ENCODE results near the gene MOCS3.
"Not testable (repeated sequence)": the region's sequence is repeated elsewhere in the genome, so short reads cannot be mapped to it uniquely, and the experiment has no call there.

The MOCS3 gene

DNA sequence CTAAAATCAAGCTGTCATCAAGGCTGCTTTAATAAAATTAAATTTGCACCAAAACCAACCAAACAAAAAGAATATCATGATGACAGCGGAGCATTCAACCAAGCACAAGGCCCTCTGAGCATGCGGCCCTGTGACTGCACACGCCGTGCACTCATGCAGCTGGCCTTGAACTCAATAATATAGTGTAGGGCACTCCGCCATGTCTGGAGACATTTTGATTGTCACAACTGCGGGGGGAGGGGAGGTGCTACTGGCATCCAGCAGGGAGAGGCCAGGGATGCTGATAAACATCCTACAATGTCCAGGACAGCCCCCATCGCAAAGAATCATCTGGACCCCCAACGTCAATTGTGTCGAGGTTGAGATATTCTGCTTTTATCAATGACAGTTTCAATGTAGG, 9.7 kb downstream of the MOCS3 start:
- H3K4me3 ChIP-seq (ENCODE audit: low read depth, low read length) = no peak overlapping the region
- TF ChIP-seq, protein P1, sequence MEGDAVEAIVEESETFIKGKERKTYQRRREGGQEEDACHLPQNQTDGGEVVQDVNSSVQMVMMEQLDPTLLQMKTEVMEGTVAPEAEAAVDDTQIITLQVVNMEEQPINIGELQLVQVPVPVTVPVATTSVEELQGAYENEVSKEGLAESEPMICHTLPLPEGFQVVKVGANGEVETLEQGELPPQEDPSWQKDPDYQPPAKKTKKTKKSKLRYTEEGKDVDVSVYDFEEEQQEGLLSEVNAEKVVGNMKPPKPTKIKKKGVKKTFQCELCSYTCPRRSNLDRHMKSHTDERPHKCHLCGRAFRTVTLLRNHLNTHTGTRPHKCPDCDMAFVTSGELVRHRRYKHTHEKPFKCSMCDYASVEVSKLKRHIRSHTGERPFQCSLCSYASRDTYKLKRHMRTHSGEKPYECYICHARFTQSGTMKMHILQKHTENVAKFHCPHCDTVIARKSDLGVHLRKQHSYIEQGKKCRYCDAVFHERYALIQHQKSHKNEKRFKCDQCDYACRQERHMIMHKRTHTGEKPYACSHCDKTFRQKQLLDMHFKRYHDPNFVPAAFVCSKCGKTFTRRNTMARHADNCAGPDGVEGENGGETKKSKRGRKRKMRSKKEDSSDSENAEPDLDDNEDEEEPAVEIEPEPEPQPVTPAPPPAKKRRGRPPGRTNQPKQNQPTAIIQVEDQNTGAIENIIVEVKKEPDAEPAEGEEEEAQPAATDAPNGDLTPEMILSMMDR (IDR thresholded peaks at IDR 0.05; ENCODE audit: control insufficient read depth, extremely low read depth, insufficient read depth) = no peak
- no peak for DNase-seq (ENCODE audit: low read depth)

DNA sequence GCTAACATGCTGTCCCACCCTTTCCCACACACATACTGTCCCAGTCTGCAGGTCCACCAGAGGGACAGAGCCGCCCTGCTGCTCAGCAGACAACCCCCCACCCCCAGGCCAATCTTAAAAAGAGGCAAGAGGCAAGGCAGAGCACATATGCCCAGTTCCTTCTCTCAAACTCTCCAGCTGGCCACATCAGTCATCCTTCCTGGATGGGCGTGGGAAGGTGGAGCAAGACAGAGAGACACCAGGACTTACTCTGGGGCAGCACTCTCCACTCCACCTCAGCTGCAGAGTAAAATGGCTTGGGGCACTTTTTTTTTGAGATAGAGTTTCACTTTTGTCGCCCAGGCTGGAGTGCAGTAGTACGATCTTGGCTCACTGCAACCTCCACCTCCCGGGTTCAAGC, 10.8 kb downstream of the MOCS3 start:
- no peak for DNase-seq (ENCODE audit: low read depth)
- no peak overlapping the region for H3K4me3 ChIP-seq (ENCODE audit: low read depth, low read length)
- TF ChIP-seq, protein P1 (IDR thresholded peaks at IDR 0.05; ENCODE audit: control insufficient read depth, extremely low read depth, insufficient read depth) = no peak

DNA sequence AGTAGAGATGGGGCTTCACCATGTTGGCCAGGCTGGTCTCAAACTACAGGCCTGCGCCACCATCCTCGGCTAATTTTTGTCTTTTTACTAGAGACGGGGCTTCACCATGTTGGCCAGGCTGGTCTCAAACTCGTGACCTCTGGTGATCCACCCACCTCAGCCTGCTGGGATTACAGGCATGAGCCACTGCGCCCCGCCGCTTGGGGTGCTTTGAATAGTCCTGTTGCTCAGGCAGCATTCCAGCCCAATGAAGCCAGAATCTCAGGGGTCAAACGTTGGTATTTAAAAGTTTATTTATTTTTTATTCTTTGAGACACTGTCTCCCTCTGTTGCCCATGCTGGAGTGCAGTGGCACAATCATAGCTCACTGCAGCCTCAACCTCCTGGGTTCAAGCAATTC, 11.3 kb downstream of the MOCS3 start:
- DNase-seq (ENCODE audit: low read depth) = no peak
- TF ChIP-seq, protein P1 (IDR thresholded peaks at IDR 0.05; ENCODE audit: control insufficient read depth, extremely low read depth, insufficient read depth) = no peak
- H3K4me3 ChIP-seq (ENCODE audit: low read depth, low read length) = no peak overlapping the region

DNA sequence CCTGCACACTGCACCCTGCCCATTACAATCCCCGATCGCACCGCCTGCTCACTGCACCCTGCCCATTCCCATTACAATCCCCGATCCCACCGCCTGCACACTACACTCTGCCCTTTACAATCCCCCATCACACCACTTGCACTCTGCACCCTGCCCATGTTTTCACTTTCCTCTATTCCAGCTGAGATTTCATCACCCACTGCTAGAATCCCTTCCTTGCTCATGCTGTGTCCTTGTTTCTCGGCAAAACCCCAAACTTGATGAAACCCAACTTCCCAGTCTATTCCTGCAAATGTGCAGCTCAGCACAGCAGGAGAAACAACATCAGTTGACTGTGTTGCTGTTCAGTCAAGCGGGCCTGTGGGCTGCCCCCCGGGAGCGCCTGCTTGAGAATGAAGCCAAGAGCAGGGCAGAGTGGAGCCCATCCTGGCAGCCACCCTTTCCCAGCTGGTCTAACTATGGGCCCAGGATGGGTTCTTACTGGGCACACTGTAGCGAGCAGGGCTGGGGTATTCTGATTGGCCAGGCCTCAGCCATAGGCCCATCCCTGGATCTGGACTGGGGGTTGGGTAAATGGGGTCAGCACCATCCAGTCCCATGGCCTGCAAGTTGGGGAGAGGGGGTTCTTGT, 17.2 kb downstream of the MOCS3 start:
- H3K4me3 ChIP-seq (ENCODE audit: low read depth, low read length) = no peak overlapping the region
- DNase-seq (ENCODE audit: low read depth) = no peak
- TF ChIP-seq, protein P1 (IDR thresholded peaks at IDR 0.05; ENCODE audit: control insufficient read depth, extremely low read depth, insufficient read depth) = no peak

DNA sequence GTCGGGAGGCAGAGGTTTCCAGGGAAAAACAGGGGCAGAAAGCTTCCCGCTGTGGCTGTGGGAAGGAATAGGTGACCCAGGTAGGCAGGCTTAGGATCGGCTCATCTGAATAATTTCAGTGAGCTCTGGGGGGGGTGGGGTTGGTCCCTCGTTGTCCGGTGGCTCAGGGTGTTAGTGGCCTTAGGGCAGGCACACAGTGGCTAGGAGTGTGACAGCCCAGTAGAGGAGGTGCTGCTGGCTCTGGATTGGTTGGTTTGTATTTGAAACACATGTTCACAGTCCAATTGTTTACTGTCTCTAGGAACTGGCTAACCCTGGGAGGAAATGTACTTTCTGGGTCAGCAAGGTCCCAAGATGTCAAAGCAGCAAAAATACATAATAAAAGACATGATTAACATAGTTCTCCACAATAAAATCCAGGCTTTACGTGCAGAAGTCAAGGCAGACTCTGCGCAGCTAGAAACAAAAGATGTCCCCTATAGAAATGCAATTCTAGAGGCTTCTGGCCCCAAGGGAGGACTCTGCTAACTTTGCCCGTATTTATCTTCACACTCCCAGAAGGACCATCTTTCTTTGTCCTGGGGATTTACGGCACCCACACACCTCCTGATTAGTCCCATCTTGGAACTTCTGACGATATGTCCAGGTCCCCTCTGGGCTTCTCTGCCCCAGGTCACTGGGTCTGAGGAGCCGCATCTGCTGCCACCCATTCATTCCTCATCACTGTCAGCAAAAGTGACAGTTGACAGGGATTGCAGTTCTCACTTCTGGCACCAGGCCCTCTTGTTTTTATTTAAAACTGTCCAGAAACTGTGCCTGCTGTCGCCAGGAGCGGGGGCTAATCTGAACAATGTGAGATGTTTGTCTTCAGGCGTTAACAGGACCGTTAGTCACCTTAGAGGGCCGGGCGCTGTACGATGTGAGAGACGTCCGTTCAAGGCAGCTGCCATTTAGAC, 18.7 kb downstream of the MOCS3 start:
- H3K4me3 ChIP-seq (ENCODE audit: low read depth, low read length) = no peak overlapping the region
- TF ChIP-seq, protein P1 (IDR thresholded peaks at IDR 0.05; ENCODE audit: control insufficient read depth, extremely low read depth, insufficient read depth) = no peak
- no peak for DNase-seq (ENCODE audit: low read depth)

DNA sequence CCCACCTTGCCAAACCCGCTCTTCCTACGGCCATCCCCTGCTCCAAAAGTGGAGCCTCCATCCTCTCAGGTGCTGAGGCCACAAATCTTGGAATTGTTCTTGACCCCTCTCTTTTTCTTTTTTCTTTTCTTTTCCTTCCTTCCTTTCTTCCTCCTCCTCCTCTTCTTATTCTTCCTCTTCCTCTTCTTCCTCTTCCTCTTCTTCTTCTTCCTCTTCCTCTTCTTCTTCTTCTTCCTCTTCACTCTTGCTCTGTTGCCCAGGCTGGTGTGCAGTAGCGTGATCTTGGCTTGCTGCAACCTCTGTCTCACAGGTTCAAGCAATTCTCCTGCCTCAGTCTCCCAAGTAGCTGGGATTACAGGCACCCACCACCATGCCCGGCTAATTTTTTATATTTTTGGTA, 19.9 kb downstream of the MOCS3 start:
- not testable (repeated sequence) for DNase-seq (ENCODE audit: low read depth); H3K4me3 ChIP-seq (ENCODE audit: low read depth, low read length)

DNA sequence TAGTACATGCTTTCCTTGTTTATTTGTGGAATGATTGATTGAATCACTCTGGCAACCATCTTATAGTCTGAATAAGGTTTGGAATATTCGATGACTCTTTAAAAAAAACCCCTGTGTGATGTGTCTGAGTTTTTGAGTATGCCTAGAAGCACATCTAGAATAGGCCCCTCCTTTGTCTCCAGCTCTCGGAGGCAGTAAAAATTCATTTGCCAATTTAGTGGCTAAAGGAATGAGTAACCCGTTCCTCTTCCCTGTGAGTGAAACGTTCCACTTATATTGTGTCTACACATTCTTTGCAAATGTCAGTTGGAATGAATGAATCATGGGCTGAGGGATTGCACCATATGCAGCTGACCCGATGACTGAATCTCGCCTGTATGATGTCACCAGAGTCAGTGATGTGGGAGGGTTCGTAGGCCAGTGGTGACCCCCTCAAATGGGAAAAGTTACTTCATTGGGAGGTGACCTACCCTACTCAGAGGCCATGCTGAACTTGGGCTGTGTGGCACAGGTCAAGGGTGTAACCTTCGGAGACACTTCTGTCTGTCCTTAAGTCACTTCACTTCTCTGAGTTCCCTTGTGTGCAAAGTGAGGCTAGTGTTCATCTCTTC, 21.6 kb downstream of the MOCS3 start:
- no peak overlapping the region for H3K4me3 ChIP-seq (ENCODE audit: low read depth, low read length)
- no peak for DNase-seq (ENCODE audit: low read depth)
- TF ChIP-seq, protein P1 (IDR thresholded peaks at IDR 0.05; ENCODE audit: control insufficient read depth, extremely low read depth, insufficient read depth) = no peak
